NCI-H1105 (cell line): ENCODE data around the gene DNAJB6.
A peak's percentile ranks its signal among the peaks of the same experiment; 100 is the strongest.
"Not testable (repeated sequence)": the region's sequence is repeated elsewhere in the genome, so short reads cannot be mapped to it uniquely, and the experiment has no call there.

ENCODE experiments used
- DNase-seq: peaks from one replicate; lab custom pipeline; 2025; lab: John Stamatoyannopoulos, UW

DNAJB6 gene

GRCh38 chr7:157323401-157323800 is 13.4 kb upstream of the DNAJB6 start:
- DNase-seq: no peak

GRCh38 chr7:157329447-157329846 is 7.4 kb upstream of the DNAJB6 start:
- no peak for DNase-seq

DNA sequence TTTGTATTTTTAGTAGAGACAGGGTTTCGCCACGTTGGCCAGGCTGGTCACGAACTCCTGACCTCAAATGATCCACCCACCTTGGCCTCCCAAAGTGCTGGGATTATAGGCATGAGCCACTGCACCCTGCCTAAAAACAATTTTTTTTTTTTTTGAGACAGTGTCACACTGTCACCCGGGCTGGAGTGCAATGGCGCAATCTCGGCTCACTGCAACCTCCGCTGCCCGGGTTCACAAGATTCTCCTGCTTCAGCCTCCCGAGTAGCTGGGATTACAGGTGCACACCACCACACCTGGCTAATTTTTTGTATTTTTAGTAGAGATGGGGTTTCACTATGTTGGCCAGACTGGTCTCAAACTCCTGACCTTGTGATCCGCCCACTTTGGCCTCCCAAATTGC is 6.2 kb upstream of the DNAJB6 start:
- DNase-seq: not testable (repeated sequence)

DNA sequence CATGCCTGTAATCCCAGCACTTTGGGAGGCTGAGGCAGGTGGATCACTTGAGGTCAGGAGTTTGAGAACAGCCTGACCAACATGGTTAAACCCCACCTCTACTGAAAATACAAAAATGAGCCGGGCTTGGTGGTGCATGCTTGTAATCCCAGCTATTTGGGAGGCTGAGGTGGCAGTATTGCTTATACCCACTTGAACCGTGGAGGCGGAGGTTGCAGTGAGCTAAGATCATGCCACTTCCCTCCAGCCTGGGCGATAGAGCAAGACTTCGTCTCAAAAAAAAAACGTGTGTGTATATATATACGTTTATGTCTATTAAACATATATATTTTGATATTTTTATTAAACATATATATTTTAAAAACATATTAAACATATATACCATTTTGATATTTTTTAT is 5.8 kb upstream of the DNAJB6 start:
- DNase-seq: not testable (repeated sequence)

- no peak for DNase-seq
Measured at GRCh38 chr7:157335236-157335635, 1.6 kb upstream of the DNAJB6 start.

GRCh38 chr7:157335991-157336382 is 817 bp upstream of the DNAJB6 start:
- no peak for DNase-seq

GRCh38 chr7:157337316-157338149 is 729 bp downstream of the DNAJB6 start:
- peak; percentile 5 for DNase-seq

- peak; percentile 3 for DNase-seq
Measured at GRCh38 chr7:157339777-157340677, 3.2 kb downstream of the DNAJB6 start.

DNA sequence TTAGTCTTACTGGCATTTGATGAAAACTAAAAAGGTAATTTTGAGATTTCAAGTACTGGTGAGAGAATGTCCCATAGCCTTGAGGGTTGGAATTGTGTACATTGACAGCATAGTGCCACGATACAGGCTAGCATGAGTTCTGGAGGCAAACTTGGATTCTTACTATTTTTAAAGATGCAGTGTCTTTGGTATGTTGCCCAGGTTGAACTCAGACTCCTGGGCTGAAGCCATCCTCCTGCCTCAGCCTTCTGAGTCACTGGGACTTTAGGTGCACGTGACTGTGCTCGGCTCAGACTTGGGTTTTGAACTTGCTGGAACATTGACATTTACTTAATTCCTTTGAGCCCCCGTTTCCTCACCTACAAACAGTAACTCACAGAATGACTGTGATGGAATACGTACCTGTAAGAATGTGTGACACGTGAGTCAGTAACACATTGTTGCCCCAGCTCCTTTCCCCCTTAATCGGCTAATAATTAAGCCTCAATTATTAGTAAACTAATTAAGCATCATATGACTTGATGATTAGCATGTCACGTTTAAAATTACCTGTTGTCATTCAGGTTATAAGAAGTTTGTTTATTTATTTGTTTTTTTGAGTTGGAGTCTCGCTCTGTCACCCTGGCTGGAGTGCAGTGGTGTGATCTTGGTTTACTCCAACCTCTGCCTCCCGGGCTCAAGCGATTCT is 10.6 kb downstream of the DNAJB6 start:
- no peak for DNase-seq

DNA sequence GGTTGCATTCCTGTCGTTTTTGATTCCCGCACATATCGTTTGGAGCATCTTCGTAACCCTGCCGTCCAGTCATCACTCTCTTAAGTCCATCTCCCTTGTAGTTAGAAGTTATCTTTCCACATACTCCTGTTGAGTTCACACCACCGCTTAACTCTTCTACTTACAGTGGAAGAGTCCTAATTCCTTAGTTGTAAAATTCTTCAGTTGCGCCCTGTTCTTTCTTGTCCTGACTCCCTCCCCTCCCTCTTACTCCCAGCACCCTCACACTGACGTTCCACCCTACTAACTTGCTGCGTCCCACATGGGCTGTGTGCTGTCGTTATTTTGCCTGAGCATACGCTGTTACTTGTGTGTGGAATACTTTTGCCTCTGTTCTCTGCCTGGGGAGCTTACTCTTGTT is 11.7 kb downstream of the DNAJB6 start:
- DNase-seq: no peak

- DNase-seq: no peak
Measured at GRCh38 chr7:157352516-157352915, 15.7 kb downstream of the DNAJB6 start.

GRCh38 chr7:157355784-157356511 is 19.1 kb downstream of the DNAJB6 start:
- no peak for DNase-seq

- DNase-seq: no peak
Measured at GRCh38 chr7:157357129-157358040, 20.6 kb downstream of the DNAJB6 start.

GRCh38 chr7:157358041-157358752 is 21.4 kb downstream of the DNAJB6 start:
- no peak for DNase-seq

- no peak for DNase-seq
Measured at GRCh38 chr7:157358753-157359096, 21.9 kb downstream of the DNAJB6 start.

DNA sequence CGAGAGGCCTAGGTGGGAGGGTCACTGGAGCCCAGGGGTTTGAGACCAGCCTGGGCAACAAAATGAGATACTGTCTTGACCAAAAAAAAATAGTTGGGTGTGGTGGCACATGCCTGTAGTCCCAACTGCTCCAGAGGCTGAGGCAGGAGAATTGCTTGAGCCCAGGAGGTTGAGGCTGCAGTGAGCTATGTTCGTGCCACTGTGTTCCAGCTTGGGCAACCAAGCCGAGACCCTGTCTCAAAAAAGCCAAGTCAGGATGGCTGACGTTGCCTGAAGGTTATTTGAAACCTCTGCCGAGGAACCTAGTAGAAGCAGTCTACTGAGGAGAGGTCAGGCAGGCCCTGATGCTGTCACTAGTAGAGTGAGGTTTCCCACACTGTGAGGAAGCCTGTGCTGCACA is 22.8 kb downstream of the DNAJB6 start:
- DNase-seq: no peak

GRCh38 chr7:157360483-157361025 is 23.8 kb downstream of the DNAJB6 start:
- DNase-seq: no peak

DNA sequence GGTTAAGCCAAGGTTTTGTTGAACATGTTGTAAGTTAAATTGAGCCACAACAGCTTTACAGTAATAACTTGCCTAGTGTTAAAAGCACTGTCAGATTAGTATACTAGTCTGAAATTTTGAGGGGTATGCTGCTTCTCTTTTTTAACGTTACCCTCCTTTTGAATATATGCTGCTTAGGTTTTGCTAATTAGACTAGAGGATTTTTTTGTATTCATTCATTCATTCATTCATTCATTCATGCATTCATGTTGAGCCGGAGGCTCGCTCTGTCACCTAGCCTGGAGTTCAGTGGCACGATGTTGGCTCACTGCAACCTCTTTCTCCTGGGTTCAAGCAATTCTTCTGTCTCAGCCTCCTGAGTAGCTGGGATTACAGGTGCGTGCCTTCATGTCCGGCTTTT is 24.7 kb downstream of the DNAJB6 start:
- no peak for DNase-seq

DNA sequence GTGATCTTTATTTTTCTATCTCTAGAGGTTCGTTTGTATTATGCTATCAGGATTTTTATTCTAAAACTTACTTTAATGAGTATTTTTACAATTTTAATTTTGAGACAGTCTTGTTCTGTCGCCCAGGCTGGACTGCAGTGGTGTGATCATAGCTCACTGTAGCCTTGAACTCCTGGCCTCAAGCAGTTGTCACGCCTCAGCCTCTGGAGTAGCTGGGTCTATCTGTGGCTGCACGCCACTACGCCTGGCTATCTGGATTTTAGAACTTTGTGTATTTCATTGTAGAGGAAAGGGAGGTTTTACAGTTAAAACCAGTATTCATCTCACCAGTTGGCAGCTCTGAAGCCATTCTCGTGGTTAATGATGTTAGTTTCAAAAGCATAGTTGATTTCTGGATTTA is 25.9 kb downstream of the DNAJB6 start:
- DNase-seq: no peak

DNA sequence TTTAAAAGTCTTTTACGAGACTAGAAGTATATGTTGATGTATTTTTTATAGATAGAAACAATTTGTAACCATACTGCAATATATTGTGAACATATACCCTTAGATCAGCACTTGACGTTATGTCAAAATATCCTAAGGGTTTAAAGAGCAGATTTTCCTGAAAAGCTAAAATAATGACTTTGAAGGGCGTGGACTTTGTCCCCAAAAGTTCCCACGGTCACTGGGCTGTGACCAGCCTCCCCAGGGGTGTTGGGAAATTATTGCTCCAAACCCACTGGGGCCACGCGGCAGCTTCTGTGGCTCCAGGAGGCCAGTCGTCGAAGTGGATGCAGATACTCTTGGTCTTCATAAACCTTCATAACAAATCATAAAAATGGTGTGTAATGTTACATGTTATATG is 29.9 kb downstream of the DNAJB6 start:
- DNase-seq: no peak
